ENCODE results near the gene MAMDC2. TPM values are rescaled to one million over a fixed set of nuclear protein-coding genes. Genes with fewer than 3 reads are reported as not detected.

The MAMDC2 gene
- total and polyA plus RNA-seq, 2 of the 8 experiments (the other 6 are each of a cell fraction or from before 2014, with no cell fraction given), result 6.1 to 15.4 TPM

DNA sequence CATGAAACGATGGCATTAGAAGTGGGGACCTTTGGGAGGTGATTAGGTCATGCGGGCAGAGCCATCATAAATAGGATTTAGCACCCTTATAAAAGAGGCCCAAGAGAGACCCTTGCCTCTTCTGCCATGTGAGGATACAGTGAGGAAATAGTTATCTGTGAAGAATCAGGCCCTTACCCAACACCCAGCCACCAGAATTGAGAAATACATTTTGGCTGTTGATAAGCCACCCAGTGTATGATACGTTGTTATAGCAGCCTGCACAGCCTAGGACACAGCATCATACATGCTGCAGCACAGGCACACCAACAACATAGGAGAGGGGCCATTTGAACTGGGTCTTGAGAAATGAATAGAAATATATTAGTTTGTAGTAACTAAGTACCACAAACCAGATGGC, 8.0 kb upstream of the MAMDC2 start:
- Histone ChIP-seq H3K9me3 (ENCODE audit: insufficient read depth in 2 of 2, low read depth in 1 of 2, low read length in 1 of 2) (peaks cover 5 to 6% of the 10 kb centered on the region in 2 experiments), H3K36me3 (ENCODE audit: control insufficient read depth in 2 of 4, insufficient read depth in 4 of 4, low read length in 3 of 4) (no peaks in the 10 kb centered on the region), H3K27me3 (replicated peaks in 1 of 4; ENCODE audit: control insufficient read depth in 3 of 4, extremely low read depth in 1 of 4, insufficient read depth in 3 of 4, low read length in 3 of 4) (no peaks in the 10 kb centered on the region), H2BK20ac (ENCODE audit: low read length) (no peak overlapping the region), H3K79me2 (ENCODE audit: control insufficient read depth in 1 of 2, insufficient read depth in 2 of 2, low read length in 2 of 2) (no peaks in the 10 kb centered on the region), H3K23me2 (ENCODE audit: low read depth, low read length) (no peaks in the 10 kb centered on the region; the same call in 1 of the 2 replicates), H4K5ac (ENCODE audit: insufficient read length, low read depth, low read length) (no peak overlapping the region), H4K8ac (ENCODE audit: extremely low read depth, insufficient read depth, low read length) (no peak overlapping the region), H2AK5ac (ENCODE audit: low read depth, low read length) (no peak overlapping the region), H3K4me2 (ENCODE audit: insufficient read depth in 1 of 2, low read depth in 2 of 2, low read length in 2 of 2) (no peak overlapping the region), H3K14ac (ENCODE audit: insufficient read length) (no peak overlapping the region), H3K18ac (ENCODE audit: extremely low read depth, low read length) (no peak overlapping the region), H2AFZ (ENCODE audit: low read length) (no peak overlapping the region), H2BK15ac (ENCODE audit: low read length) (no peak overlapping the region), H3K4ac (replicated peaks; ENCODE audit: insufficient read length, low read depth, low read length) (no peak overlapping the region), H2BK12ac (ENCODE audit: low read depth, low read length) (no peak overlapping the region), H3K79me1 (ENCODE audit: low read depth, low read length) (no peaks in the 10 kb centered on the region), H3K9ac (replicated peaks in 1 of 4; ENCODE audit: extremely low read depth in 1 of 4, low read depth in 3 of 4, low read length in 3 of 4) (no peak overlapping the region), H3K4me3 (ENCODE audit: extremely low read depth in 1 of 4, insufficient read depth in 2 of 4, low read depth in 3 of 4, low read length in 4 of 4) (no peak overlapping the region), H3K4me1 (replicated peaks in 1 of 4; ENCODE audit: control insufficient read depth in 3 of 4, insufficient read depth in 4 of 4, low read length in 3 of 4) (no peaks in the 10 kb centered on the region), H2BK120ac (replicated peaks; ENCODE audit: low read depth, low read length) (no peak overlapping the region), H2BK5ac (ENCODE audit: low read depth, low read length) (no peak overlapping the region), H3K23ac (ENCODE audit: insufficient read length) (no peak overlapping the region), H3K56ac (replicated peaks; ENCODE audit: insufficient read length, low read depth, low read length) (no peak overlapping the region), H4K91ac (replicated peaks; ENCODE audit: insufficient read length, low read length) (no peak overlapping the region), H3K27ac (ENCODE audit: low read depth, low read length) (no peak overlapping the region), H4K20me1 (replicated peaks in 1 of 2; ENCODE audit: control insufficient read depth in 1 of 2, insufficient read depth in 2 of 2, low read length in 2 of 2) (no peaks in the 10 kb centered on the region)
- WGBS, 2 experiments (ENCODE audit: extremely low coverage in 1 of 2, insufficient coverage in 1 of 2, insufficient read length in 1 of 2, insufficient replicate concordance in 2 of 2, low coverage in 1 of 2, low lambda C conversion rate in 2 of 2, missing lambda C conversion rate in 1 of 2), result 87% methylated on average over 3 of the region's 3 CpGs; no CpG with 5 or more reads in 1 of the 2 experiments
- ChIA-PET CTCF (ENCODE audit: partially characterized antibody) (interaction anchor here (0.6 to 1.0 kb wide), 3 partner anchors 15 to 78 kb away, joined by 3 to 4 read pairs (median 3); no protein-coding TSS in a partner anchor), POLR2A (ENCODE audit: partially characterized antibody) (interaction anchor here (1.0 to 3.2 kb wide), 2 partner anchors 9 to 10 kb away, joined by 3 to 16 read pairs; partner anchors contain the start of gene MAMDC2)
- DNase-seq (ENCODE audit: low read depth in 1 of 2, low spot score in 2 of 2) (no peak), FAIRE-seq (no peak)
- TF ChIP-seq TAF1 (IDR thresholded peaks at IDR 0.05; ENCODE audit: low read depth, low read length) (no peak), SIN3A (conservative IDR thresholded peaks at IDR 0.05 in 1 of 2, IDR thresholded peaks at IDR 0.05 in 1 of 2; ENCODE audit: low read depth in 1 of 2, low read length in 2 of 2) (no peak), CEBPB (IDR thresholded peaks at IDR 0.05; ENCODE audit: low read depth, low read length) (no peak), CBX8 (IDR thresholded peaks at IDR 0.05; ENCODE audit: borderline replicate concordance, low read depth, low read length) (no peak)

Data from H1 (cell line).